NCI-H1105 treated with DMSO at 0.1 percent for 48 hours (cell line): ENCODE data around the gene EOLA1.
A peak's percentile ranks its signal among the peaks of the same experiment; 100 is the strongest.
"Not testable (repeated sequence)": the region's sequence is repeated elsewhere in the genome, so short reads cannot be mapped to it uniquely, and the experiment has no call there.

Experiments
- DNase-seq: peaks from one replicate; lab custom pipeline; 2025; lab: John Stamatoyannopoulos, UW

Gene EOLA1

GRCh38 chrX:149540621-149541520, at the start of gene EOLA1:
TSS of gene EOLA1 (plus strand) at chrX:149541012. CDS start at chrX:149545631, 4,619 bp downstream.
- peak; percentile 99 for DNase-seq

- peak; percentile 27 for DNase-seq
Observed at GRCh38 chrX:149491812-149492211, 49.0 kb upstream of the EOLA1 start.

- no peak for DNase-seq
Observed at GRCh38 chrX:149493567-149494562, 46.9 kb upstream of the EOLA1 start.

DNA sequence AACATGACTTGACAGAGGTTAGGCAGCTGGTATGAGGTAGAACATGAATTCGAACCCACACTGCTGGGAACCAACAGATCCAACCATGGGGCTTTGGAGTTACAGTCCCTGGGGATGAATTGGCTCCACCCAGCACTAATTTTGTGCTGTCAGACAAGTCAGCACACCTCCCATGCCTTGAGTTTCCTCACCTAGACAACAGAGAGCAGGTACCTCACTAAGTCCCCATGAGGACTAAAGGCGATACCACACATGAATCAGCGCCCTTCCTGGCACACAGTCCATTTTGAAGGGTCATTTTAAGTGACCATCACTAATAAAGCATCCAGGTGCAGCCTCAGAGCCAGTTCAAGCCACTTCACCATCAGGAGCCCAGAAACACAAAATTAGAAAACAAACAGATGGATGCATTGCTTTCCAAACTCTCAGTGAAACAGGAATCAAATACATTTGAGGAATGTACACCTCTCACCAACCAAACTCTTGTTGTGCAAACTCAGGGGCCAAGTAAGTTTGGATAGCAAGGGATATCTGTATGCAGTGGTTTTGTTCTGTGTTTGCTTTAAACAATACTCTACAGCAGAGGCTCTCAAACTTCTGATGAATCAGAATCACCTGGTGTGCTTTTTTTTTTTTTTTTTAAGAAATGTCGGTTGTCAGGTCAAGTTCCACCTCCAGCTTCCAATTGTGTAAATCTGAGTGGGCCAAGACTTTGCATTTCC, 45.8 kb upstream of the EOLA1 start:
- DNase-seq = no peak

- no peak for DNase-seq
Observed at GRCh38 chrX:149495573-149496071, 45.2 kb upstream of the EOLA1 start.

- DNase-seq = no peak
Observed at GRCh38 chrX:149497054-149497453, 43.8 kb upstream of the EOLA1 start.

DNA sequence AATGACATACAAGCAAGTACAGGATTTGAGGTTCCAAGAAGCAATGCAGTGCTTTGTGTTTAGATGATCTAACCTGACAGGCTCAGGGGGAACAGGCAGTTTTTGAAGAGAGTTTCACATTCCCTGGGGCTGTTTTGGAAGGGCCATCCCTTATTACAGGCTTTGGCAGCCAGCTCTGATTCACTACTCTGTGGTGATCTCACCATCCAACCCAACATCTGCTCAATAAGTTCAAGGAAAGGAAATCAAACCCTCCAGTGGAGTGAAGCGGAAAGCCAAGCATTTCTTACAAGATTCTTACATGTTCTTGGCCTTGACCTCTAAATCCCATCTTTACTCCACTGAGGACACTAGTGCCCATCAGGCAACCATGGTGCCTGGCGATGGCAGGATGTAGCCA, 43.2 kb upstream of the EOLA1 start:
- DNase-seq = no peak

GRCh38 chrX:149498767-149499166, 42.0 kb upstream of the EOLA1 start:
- no peak for DNase-seq

DNA sequence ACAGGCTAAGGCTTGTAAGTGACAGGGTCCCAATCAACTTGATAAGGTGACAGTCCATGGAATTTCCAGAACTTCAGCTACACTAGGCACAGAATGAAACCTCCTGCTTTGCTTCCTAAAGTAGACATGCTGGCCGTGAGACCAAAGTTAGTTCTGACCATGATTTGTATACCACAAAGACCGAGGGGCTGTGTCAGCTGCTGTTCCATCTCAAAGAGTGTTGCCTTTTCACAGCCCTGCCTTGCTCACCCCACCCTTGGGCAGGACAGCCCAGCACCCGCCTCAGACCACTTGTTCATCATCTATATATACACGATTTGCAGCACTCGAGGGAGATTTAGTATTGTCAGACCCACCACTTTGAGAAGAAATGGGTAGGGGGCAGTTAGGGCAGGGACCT, 41.0 kb upstream of the EOLA1 start:
- no peak for DNase-seq

DNA sequence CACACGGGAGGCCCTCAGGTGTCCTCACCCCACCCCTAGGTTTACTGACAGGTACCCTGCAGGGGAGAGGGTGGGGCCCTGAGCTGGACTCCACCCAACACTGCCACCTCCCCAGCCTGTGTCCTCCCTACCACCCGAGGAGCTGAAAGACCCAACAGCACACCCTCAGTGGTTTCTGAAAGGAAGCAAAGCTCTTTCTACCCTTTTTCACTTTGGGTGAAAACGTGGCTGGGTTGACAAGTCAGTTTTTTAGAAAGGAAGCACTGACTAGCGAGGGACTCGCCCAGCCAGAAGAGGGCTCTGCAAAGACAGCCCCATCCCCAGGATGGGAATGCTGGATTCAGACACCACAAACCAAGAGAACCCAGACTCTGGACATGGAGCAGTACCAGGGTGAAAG, 37.9 kb upstream of the EOLA1 start:
- DNase-seq = not testable (repeated sequence)

GRCh38 chrX:149503446-149503845, 37.4 kb upstream of the EOLA1 start:
- not testable (repeated sequence) for DNase-seq

GRCh38 chrX:149504226-149504914, 36.4 kb upstream of the EOLA1 start:
- peak; percentile 36 for DNase-seq

DNA sequence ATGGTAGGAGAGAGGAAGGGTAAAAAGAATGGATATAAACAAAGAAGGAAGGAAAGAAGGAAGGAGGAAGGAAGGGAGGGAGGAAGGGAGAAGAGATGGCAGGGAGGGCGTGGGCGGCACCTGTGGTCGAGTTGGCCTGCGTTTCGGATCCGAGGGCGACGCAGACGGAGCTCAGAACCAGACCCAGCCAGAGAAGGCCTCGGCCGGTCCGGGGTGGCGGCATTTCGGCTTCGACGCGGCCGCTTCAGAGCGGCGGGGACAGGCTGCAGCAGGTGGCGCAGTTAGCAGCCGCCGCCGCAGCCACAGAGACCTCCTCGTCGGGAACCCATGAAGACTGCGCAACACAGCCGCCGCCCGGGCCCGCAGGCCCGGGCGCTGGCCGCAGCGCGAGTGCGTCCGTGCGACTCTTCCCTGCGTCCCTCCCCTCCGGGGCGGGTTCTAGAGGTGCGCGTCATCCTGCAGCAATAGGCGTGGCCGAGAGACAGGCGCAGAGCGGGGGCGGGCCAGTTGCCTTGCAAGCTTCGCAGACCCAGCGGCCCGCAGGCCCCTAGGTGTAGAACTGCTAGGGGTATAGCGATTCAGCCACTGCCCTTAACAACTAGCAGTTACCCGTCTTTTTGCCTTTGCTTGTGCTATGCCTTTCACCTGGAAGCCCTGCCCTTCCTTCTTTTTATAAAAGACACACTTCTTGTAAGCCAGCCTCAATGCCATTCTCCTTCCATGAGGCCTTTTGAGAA, 35.7 kb upstream of the EOLA1 start, which contains the start of gene IDS:
Gene IDS, minus strand, starts transcription at position 392 of the 737 bp plus-strand sequence. Its CDS starts 169 bp downstream, at position 223.
- peak; percentile 93 for DNase-seq

- DNase-seq = no peak
Observed at GRCh38 chrX:149505671-149506070, 35.1 kb upstream of the EOLA1 start.

DNA sequence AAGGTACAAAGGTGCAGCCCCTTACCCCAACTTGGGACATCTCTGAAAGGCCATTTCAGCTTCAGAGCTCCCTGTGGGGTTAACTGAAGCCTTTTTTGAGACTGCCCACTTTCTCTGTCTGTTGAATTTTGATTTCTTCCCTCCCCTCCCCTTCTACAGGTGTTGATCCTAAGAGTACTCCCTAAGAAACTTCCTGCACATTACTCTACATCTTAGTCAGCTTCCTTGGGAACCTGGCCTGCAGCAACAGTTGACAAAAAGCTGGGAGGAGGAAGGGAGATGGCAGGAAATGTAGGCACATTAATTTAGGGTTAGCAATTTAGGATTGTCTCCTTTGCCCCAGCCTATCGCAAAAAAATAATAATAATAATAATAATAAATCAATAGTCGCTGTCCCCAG, 34.5 kb upstream of the EOLA1 start:
- DNase-seq = no peak

DNA sequence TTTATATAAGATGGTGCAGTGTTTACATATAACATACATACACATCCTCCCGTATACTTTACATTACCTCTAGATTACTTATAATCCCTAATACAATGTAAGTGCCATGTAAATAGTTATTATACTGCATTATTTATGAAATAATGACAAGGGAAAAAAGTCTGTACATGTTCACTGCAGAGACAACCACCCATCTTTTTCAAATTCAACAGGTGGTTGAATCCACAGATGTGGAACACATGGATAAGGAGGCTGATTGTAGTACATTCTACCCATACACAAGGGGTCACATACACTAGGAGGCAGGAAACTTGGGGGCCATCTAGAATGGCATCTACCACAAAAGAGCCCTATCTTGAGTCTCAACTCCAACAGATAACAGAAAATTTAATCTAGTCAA, 32.3 kb upstream of the EOLA1 start:
- no peak for DNase-seq

DNA sequence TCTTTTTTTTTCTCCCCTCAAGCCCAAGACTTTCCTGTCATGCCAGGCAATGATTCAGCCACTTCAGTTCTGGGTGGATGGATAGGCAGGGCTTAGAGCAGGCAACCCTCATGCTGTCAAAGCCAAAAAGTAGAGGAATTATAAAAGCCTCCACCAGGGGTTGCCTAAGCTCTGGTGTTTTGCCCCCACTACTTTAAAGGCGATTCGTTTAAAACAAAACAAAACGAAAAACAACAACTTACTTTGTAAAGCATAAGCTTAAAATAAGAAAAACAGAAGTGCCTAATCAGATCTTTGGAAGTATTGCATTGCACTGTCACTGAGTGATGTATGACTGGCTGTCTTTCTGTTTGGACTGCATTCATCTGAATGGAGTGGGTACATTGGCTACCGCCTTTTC, 30.4 kb upstream of the EOLA1 start:
- DNase-seq = no peak

GRCh38 chrX:149511081-149511480, 29.7 kb upstream of the EOLA1 start:
- DNase-seq = no peak

- peak; percentile 39 for DNase-seq
Observed at GRCh38 chrX:149512225-149512885, 28.5 kb upstream of the EOLA1 start.
